LHCN-M2 (cell line): ENCODE data around the gene COL6A1. TPM values are rescaled to one million over a fixed set of nuclear protein-coding genes. Genes with fewer than 3 reads are reported as not detected.
"Not testable (repeated sequence)": the region's sequence is repeated elsewhere in the genome, so short reads cannot be mapped to it uniquely, and the experiment has no call there.

Experiments
- DNase-seq: peaks from one replicate; pipeline ENCODE4 v3.0.0-alpha.2; 2012; ENCODE audit warnings: low read depth
- total RNA-seq: library from RNA; depleted of rRNA; stranded (reverse); fragments of >200 nt; gene quantifications from 2 replicates; pipeline ENCODE4 v1.2.3, GENCODE V29; 2014

The COL6A1 gene
- total RNA-seq, 1 experiment from 2014 or later = 252 TPM

DNA sequence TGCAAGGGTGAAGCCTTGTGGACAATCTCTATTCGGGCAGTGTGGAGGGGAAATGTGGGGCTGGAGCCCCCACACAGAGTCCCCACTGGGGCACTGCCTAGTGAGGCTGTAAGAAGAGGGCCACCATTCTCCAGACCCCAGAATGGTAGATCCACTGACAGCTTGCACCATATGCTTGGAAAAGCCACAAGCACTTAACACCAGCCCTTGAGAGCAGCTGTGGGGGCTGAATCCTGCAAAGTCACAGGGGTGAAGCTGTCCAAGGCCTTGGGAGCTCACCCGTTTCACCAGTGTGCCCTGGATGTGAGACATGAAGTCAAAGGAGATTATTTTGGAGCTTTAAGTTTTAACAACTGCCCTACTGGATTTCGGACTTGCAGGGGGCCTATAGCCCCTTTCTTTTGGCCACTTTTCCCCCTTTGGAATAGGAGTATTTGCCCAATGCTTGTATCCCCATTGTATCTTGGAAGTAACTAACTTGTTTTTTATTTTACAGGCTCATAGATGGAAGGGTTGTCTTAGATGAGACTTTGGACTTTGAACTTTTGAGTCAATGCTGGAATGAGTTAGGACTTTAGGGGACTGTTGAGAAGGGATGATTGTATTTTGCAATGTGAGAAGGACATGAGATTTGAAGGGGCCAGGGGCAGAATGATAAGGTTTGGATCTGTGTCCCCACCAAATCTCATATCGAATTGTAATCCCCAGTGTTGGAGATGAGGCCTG, 16.3 kb upstream of the COL6A1 start:
- no peak for DNase-seq

DNA sequence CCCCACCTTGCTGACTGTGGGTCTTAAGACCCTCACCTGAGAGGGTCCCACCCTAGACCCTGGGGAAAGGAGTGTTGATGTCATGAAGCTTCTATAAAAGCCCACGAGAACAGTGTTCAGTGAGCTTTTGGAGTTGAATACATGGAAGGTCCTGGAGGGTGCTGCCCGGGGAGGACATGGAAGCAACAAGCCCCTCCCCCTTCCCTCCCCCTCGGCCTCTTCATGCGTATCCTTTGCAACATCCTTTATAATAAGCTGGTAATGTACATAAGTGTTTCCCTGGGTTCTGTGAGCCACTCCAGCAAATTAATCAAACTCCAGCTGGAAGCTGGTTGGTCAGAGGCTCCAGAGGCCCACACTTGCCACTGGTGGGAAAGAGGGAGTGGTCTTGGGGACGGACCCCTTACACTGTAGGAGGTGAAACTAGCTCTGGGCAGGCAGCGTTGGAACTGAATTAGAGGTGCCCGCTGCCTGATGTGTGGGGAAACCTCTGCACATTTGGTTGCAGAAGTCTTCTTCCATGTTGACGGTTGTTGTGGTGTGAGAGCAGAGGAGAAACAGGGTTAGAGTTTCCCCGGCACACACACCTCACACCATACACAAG, 14.7 kb upstream of the COL6A1 start:
- DNase-seq = no peak

DNA sequence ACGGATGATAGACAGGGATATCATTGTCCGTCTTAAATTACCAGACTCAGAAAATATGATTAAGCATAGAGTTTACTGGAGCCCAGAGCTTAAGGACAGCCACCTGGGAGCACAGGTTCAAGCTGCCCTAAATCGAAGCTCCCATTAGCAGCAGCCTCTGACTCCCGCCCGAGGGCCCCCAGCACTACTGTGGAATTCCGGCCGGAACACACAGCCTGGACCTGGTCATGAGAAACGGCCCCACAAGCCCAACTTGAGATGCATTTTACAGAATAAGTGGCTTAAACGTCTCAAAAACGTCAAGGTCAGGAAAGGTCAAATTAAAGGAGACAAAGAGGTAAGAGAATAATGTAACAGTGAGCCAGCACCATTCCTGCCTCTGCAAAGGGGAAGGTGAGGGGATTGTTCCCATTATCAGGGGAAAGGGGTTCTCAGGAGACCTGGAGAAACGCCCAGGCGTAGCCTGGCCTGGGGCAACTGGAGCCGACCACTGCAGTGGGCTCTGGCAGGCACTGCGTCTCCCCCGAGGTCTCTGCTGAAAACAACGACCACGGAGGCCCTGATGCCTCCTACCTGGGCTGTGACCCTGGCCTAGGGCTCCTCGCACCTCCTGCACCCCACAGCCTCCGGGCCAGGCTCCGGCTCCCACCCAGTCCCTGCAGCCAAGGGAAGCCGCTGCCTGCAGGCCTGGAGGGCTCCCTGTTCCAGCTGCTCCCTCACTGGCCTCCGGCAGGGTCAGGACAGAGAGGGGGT, 11.5 kb upstream of the COL6A1 start:
- DNase-seq = no peak

DNA sequence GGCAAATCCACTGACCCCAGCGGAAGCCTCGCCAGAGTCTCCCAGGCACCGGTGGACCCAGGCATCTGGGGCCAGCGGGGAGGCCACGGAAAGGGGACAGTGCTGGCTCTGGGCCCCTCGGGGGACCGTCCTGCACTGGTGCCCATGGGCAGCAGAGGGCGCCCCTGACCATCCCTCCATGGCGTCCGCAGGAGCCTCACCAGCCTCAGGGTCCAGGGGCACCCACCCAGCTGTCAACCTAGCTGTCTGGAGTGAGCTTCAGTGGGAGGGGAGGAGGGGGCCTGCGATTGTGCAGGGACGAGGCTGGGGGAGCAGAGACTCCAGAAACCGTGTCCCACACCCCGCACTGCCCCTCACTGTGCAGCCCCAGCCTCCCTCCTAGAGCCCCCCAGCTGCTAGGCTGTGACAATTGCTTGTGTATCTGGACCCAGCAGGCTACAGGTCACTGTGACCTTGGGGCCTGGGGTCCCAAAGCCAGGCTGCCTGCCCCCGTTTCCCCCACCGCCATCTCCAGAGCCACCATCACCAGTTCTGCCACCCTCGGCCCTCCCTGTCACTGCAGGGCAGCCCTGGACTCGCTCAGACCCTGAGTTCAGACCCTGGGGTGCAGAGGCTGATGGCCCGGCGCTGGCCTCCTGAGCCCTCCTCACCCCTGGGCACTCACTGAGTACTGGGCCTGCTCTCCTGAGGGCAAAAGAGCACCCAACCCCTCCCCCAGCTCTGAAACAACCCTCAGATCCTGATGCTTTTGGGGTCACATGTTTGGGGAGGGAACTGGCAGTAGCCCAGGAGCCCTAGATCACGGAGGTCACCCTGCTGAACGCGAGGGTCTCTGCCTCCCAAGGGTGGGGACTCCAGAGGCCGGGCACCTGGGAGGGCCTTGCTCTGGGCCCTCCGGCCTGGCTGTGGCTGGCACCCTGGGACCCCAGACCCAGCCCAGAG, 10.6 kb upstream of the COL6A1 start:
- DNase-seq = no peak

DNA sequence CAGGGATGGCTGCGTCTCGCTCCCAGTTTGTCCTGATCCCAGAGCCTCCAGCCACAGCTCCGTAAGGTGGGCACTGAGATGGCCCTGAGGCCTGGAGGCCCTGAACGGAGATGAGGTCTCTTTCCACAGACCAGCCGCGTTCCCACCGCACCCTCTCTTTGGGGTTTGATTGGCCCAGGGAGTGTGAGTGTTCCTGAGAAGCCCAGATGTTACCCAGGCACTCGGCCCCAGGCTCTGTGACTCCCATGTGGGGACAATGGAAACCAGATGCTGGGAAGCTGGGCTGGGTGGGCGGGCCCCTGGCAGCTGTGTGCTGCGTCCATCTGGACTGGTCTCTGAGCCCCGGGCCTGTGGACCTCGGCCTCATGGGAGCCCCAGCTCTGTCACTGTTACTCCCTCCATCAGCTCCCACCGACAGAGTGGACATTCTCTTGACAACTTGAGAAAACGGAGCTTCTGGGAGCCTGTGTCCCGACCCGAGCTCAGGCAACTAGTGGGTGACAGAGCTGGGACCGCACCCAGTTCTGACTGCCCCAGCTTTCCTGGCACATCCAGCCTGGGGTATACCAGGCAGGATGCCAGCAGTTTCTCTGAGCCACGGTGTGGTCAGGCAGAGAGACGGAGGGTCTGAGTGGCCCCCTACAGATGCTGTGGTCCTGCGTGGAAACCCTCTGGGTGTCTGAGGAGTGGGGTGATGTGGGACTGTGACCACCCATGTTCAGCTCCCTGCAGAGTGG, 9.8 kb upstream of the COL6A1 start:
- DNase-seq = no peak

DNA sequence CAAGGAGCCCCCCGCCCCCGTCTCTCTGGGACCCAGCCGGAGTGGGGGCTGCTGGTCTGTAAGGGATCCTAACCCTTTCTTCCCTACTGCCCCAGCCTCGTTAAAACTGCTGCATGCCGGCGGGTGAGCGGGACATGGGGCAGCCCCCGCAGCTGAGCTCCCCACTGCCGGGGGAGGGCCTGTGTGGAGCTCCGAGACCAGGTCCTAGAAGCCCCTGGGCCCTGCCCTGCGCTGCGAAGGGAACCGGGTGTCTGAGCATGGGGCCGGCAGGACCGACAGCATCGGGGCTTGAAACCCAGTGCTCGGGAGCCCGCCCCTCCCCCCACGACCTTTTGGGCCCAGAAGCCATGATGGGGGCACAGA, 9.2 kb upstream of the COL6A1 start:
- DNase-seq = no peak

DNA sequence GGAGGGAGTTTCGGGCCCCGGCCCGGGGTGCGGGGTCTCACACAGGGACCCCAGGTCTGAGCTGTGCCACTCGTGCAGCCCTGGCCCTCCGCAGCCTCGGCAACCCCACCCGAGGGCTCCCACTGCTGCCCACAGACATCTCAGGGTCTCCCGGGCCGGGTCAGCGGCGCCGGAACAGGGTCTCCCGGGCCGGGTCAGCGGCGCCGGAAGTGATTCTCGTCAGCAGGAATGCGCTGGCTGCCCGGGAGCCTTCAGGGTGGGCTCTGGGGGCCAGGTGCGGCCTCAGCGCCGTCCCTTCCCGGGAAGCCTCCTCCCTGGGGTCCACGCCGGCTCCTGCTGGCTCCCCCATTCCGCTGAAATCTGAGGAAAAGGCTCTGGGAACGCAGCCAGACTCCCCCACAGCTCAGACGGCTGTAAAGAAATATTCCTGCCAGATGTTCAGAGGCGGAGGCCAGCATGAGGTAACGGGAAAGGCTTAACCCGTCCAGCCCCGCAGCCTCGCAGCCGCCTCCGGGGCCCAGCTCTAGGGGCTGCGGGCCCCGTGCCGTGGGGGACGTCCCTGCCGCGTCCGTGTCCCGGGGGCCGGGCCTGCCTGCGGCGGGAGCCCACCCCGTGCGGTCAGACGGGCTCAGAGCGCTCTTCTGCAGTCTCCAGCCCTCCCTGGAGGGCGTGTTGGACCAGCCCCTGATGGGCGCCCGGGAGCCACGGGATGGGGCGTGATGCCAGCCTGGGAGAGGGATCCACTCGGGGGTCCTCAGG, 8.7 kb upstream of the COL6A1 start:
- DNase-seq = peak; percentile 72

DNA sequence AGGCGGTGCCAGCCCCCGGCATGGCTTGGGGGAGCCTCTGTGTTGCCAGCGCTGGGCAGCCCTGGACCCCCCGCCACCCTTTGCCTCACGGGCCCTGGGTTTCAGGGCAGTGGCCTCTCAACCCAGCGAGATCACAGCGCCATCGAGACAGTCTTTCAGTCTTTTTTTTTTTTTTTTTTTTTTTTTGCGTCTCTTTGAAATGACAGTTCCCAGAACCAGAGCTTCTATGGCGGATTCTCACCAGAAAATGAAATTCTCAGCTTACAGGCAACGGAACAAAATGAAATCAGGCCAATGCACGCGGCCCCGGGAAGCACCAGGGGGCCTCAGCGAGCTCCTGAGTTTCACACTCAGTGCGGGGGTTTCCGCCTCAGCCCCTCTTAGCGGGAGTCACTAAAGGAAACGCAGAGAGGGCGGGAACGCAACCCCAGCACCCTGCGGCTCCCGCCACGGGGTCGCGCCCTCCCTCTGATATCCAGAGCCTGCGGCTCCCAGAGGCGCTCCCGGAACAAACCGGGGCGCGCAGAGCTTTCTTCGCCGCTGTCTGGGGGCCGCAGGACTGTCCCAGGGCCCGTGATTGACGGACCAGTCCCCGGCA, 8.0 kb upstream of the COL6A1 start:
- peak; percentile 83 for DNase-seq

DNA sequence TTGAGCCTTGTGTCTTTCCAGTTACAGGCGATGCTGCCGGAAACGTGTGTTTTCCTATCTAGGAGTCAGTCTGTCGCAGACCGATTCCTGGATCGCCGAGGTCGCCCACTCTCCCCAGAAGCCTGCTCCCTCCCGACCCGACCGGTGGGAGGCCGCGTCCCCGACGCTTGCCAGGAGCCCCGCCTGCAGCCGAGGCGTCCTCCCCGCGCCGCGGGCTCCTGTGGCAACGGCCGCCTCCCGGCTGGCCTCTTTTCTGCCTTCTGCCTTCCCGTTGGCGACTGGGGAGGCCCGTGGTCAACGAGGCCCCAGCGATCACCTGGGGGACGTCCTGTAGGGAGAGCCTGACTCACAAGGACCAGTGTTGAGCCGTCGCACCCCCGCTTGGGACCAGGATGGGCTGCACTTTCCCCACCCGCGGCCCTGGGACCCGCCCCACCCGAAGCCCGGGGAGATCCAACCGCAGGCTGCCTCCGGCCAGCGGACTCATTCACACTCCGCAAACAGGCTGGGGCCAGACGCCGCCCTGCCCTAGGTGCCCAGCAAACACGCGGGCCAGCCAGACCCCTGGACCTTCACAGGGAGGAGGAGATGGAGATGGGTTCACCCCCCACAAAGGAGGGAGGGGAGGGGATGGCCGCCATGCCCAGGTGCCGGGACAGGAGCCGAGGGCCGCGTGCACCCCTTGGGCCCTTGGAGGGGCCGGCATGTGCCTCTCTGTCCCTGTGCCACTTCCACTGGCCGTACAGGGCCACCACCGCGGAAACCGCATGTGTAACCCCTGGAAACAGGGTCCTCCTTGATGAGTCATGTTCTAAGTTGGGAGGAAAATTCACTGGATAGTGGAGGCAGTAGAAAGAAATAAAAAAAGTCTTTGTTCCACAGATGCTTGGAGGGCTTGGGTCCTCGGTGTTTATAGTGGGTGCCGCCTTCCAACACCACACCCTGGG, 7.2 kb upstream of the COL6A1 start:
- peak; percentile 80 for DNase-seq

DNA sequence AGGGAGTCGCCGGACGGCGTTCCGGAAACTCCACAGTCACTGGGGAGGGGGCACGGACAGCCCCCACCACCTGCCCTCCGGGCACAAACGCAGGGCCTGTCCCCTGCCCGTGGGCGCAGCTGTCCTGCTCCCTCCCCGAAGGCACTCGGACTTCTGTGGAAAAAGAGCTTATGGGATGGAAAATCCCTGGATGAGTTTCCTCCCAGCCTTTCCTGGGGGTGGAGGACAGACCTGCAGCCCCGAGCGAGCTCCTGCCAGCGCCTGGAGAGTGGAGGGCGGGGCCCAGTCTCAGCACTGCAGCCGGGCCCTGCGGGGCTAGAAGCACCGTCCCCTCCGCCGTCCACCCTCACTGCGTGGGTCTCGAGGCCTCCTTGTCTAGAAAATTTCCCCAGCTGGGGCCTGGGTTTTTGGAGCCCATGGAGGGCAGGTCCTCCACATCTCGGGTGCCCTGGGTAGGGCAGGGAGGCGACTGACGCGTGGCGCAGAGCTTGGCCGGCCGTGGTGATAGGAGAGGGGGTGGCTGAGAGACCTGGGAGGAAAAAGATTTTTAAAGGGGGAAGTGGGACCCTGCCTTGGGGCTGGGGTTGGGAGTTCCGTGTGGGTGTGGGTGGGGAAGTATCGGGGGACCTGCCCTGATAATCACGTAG, 6.4 kb upstream of the COL6A1 start:
- no peak for DNase-seq

DNA sequence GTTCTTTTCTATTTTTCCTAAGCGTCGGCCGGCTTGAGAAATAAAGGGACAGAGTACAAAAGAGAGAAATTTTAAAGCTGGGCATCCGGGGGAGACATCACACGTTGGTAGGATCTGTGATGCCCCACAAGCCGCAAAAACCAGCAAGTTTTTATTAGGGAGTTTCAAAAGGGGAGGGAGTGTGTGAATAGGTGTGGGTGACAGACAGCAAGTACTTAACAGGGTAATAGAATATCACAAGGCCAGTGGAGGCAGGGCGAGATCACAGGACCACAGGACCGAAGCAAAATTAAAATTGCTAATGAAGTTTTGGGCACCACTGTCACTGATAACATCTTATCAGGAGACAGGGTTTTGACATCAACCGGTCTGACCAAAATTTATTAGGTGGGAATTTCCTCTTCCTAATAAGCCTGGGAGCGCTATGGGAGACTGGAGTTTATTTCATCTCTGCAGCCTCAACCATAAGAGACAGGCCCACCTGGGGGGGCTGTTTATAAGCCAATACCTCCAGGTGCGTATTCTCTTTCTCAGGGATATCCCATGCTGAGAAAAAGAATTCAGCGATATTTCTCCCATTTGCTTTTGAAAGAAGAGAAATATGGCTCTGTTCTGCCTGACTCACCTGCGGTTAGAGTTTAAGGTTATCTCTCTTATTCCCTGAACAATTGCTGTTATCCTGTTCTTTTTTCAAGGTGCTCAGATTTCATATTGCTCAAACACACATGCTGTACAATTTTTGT, 5.7 kb upstream of the COL6A1 start:
- not testable (repeated sequence) for DNase-seq

DNA sequence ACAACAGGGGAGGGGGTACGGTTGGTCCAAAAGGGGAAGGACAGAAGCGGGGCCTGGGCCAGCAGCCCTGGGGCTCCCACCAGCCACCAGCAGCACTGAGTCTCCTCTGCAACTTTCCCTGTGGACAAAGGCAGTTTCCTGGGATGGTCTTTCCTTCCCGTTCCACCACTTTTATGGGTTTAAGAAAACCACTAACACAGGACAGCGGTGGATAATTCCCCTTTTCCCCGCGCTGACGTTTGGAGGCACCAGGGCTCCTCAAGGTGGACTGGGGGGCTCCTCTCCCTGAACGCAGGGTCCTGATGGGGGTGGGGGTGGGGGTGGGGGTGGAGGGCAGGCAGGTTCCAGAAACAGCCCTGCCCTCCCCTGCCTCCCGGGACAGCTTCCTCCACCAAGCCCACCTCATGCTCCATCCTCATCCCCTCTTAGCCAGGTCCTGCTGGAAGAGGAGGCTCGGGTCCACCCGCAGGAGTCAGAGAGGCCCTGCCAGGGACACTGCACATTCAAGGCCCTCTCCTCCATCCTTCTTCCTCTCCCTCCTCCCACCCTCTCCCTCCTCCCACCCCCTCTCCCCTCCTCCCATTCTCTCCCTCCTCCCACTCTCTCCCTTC, 4.8 kb upstream of the COL6A1 start:
- DNase-seq = no peak

DNA sequence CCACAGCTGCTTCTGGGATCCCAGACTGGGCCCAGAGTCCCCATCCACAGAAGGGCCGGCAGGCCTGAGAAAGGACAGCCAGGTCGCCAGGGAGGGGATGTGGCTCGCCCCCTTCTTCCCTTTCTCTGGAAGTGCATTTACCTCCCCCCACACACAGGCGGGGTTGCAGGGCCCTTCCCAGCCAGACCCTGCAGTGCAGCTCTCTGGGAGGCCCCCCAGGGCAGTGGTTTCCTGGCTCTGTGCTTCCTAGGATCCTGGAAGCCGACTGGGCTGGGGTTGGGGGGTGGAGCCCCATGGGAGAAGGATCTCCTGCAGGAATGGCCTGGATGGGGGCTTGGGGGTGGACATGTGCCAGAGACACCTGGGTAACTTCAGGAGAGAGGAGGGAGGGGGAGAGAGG, 4.2 kb upstream of the COL6A1 start:
- no peak for DNase-seq

DNA sequence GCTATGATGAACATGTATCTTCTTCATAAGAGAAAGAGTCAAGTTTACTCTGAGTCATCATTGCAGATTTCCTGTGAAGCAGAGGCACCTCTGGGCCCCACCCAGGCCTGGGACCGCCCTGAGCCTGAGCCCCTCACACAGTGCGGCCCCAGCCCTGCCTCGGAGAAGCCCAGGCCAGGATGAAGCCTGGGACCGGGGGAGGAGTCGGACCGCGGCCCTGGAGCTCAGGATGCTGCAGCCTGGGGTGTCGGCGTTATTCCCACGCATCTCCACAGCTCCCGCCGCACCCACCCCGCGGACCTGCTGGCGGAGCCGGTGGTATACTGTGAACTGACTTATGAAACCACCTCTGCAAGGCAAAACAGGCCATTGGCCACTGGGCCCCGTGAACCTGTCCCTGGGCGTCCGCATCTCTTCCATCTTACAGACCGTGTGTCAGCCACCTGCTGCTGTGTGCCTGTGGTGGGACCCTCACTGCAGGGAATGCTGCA, 2.4 kb upstream of the COL6A1 start:
- DNase-seq = no peak

DNA sequence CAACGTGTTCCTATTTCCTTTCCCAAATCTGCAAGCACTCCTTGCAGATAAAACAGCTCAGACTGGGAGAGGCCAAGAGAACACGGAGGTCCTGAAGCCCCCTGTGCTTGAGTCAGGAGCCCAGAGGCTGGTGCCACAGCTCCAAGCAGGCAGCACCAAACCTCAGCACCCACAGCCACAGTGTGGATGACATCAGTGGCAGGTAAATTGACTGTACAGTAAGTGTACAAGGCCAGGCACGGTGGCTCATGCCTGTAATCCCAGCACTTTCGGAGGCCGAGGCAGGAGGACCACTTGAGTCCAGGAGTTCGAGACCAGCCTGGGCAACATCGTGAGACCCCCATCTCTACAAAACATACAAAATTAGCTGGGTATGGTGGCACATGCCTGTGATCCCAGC, 1.9 kb upstream of the COL6A1 start:
- DNase-seq = no peak

DNA sequence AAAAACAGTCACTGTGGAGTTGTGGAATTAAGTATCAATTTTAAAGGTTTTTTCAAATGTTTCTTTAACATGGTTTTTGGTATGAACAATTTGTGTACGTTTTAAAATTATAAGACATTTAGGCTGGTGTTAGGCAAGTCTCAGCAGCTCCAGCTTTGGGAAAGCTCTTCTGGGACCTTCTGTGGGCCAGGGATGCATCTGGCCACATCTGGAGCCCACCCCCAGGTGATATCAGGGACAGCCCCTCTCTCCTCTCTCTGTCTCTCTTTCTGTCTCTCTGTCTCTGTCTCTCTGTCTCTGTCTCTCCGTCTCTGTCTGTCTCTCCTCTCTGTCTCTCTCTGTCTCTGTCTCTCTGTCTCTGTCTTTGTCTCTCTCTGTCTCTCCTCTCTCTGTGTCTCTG, 1.3 kb upstream of the COL6A1 start:
- no peak for DNase-seq

DNA sequence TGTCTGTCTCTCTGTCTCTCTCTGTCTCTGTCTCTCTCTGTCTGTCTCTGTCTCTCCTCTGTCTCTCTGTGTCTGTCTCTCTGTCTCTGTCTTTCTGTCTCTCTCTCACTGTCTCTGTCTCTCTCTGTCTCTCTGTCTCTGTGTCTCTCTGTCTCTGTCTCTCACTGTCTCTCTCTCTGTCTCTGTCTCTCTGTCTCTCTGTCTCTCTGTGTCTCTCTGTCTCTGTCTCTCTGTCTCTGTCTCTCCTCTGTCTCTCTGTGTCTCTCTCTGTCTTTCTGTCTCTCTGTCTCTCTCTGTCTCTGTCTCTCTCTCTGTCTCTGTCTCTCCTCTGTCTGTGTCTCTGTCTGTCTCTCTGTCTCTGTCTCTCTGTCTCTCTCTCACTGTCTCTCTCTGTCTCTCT, 873 bp upstream of the COL6A1 start:
- DNase-seq = no peak
